Keratinocyte (primary cell): ENCODE results near the gene ABLIM2. TPM values are rescaled to one million over a fixed set of nuclear protein-coding genes. Genes with fewer than 3 reads are reported as not detected.

Experiments used
- DNase-seq: peaks from one replicate; pipeline ENCODE4 v3.0.0-alpha.2; 2011; ENCODE audit warnings: low read depth, missing footprints, low spot score
- FAIRE-seq: peaks from 2 replicates; lab custom pipeline; 2011; peaks lifted over from hg19 to GRCh38; lab: Jason Lieb, UNC
- H2AFZ ChIP-seq: 2 replicates; pipeline ENCODE4 v1.6.0; 2012; ENCODE audit warnings: low read length, control low read depth, inconsistent platforms; ENCODE audit not compliant: control insufficient read depth
- H3K27ac ChIP-seq: 2 replicates; pipeline ENCODE4 v1.5.1; 2011; ENCODE audit warnings: low read length; ENCODE audit not compliant: control insufficient read depth, insufficient read depth
- H3K27me3 ChIP-seq: 3 replicates; pipeline ENCODE4 v1.6.0; 2011; ENCODE audit warnings: low read length; ENCODE audit not compliant: control insufficient read depth, insufficient read depth; ENCODE audit errors: extremely low read depth
- H3K36me3 ChIP-seq, 2 experiments: 2 replicates in 1 of 2; 3 replicates in 1 of 2; pipeline ENCODE4 v1.5.1; 2011; ENCODE audit warnings: low read length in 2 of 2, mild to moderate bottlenecking in 1 of 2; ENCODE audit not compliant: control insufficient read depth in 2 of 2, insufficient read depth in 2 of 2; ENCODE audit errors: extremely low read depth in 1 of 2
- H3K4me1 ChIP-seq: 3 replicates; pipeline ENCODE4 v1.5.1; 2011; ENCODE audit warnings: low read length; ENCODE audit not compliant: control insufficient read depth, insufficient read depth; ENCODE audit errors: extremely low read depth
- H3K4me2 ChIP-seq: 3 replicates; pipeline ENCODE4 v1.6.0; 2011; ENCODE audit warnings: low read depth, low read length; ENCODE audit not compliant: control insufficient read depth, insufficient read depth; ENCODE audit errors: extremely low read depth
- H3K4me3 ChIP-seq, 3 experiments: fragments of 200-600 bp in 1 of 3; sonication (generic) in 1 of 3; 2 replicates in 2 of 3; 3 replicates in 1 of 3; pipeline ENCODE4 v1.5.1; 2011 to 2016; ENCODE audit warnings: low read length in 3 of 3, mild to moderate bottlenecking in 3 of 3, control low read depth in 2 of 3, inconsistent platforms in 1 of 3, low read depth in 1 of 3, mixed read lengths in 1 of 3, mixed run types in 1 of 3, moderate library complexity in 1 of 3; ENCODE audit not compliant: control insufficient read depth in 2 of 3, insufficient read depth in 2 of 3; ENCODE audit errors: extremely low read depth in 1 of 3
- H3K79me2 ChIP-seq: 2 replicates; pipeline ENCODE4 v1.6.0; 2012; ENCODE audit warnings: low read length; ENCODE audit not compliant: control insufficient read depth, insufficient read depth
- H3K9ac ChIP-seq: 3 replicates; pipeline ENCODE4 v1.6.0; 2011; ENCODE audit warnings: low read length; ENCODE audit not compliant: control insufficient read depth, insufficient read depth; ENCODE audit errors: extremely low read depth
- H3K9me1 ChIP-seq: 3 replicates; pipeline ENCODE4 v1.6.0; 2011; ENCODE audit warnings: low read length; ENCODE audit not compliant: control insufficient read depth, insufficient read depth; ENCODE audit errors: extremely low read depth
- H3K9me3 ChIP-seq: 2 replicates; pipeline ENCODE4 v1.5.1; 2012; ENCODE audit warnings: low read depth, low read length; ENCODE audit not compliant: control insufficient read depth
- H4K20me1 ChIP-seq: 3 replicates; pipeline ENCODE4 v1.6.0; 2011; ENCODE audit warnings: low read length; ENCODE audit not compliant: control insufficient read depth, insufficient read depth; ENCODE audit errors: extremely low read depth
- EZH2 ChIP-seq: IDR thresholded peaks from one replicate; pipeline ENCODE4 v1.6.1; 2012; ENCODE audit warnings: inconsistent platforms, mild to moderate bottlenecking, low read length, moderate library complexity
- dilution Hi-C: fragments of 300-500 bp; cut with MboI; formaldehyde crosslinking; loops from one replicate; pipeline ENCODE4 v1.7.0; 2020; ENCODE audit warnings: low sequenced_read_pairs; ENCODE audit not compliant: extremely low pct_ligation_motif_present
- polyA plus RNA-seq, 5 experiments: library from polyadenylated mRNA; depleted of rRNA in 3 of 5; stranded (reverse) in 3 of 5; stranded (forward) in 1 of 5; unstranded in 1 of 5; fragments of >200 nt; gene quantifications; 1 replicate in 1 of 5; 2 replicates in 3 of 5; 3 replicates in 1 of 5; pipeline versions ENCODE4 v1.2.1 to v1.2.3, GENCODE V29; 2011 to 2012; ENCODE audit warnings: missing spikeins in 2 of 5, low read depth in 1 of 5, low replicate concordance in 1 of 5
- TF ChIP-seq, protein P1 (sequence below), 3 experiments: IDR thresholded peaks in 1 of 3; conservative IDR thresholded peaks in 1 of 3; optimal IDR thresholded peaks in 1 of 3; 2 replicates in 2 of 3; 3 replicates in 1 of 3; pipeline versions ENCODE3 to v1.5.1; 2011; ENCODE audit warnings: low read length in 3 of 3, mild to moderate bottlenecking in 3 of 3, moderate library complexity in 2 of 3, control low read depth in 1 of 3, inconsistent platforms in 1 of 3; ENCODE audit not compliant: insufficient read depth in 2 of 3; ENCODE audit errors: extremely low read depth in 1 of 3

Gene ABLIM2
- polyA plus RNA-seq, 1 donor (not counting 4 experiments of a cell fraction or from before 2014, with no cell fraction given): 0.94 TPM

DNA sequence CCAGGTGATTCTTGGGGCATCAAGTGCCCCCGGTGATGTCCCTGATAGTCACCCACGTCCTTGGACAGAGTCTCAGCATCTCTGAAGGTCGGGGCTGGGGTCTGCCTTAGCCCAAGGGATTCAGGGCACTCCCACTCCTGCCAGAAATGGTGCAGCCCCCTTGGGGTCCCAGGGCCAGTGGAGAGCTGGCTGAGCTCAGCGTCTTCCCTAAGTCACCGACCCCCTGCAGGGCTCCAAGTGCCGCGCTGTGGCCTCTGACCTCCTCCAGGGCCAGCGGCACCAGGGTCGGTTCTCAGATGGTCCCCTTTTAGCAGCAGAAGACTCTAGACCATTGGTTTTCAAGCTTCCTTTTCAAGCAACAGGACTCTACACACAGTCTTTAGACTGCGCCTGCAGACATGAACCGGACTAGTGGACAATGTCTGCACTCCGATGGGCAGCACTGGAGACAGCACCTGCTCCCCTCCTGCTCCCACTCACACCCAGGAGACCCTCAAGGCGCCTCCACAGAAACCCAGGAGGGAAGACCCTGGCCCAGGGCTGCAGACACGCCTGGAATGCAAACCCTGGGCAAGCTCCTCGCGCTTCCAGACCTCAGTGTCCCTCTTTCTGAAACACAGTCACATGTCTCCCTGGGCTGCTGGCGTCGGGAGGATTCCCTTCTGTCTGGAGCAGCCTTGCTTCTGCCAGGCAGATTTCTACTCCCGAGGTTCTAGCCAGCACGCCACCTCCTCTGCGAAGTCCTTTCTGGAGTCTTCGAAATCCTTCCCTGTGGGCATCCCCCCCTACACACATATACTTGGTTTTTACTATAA, 53.9 kb downstream of the ABLIM2 start:
- DNase-seq (no peak), FAIRE-seq (no peak)
- Histone ChIP-seq H2AFZ (no peak overlapping the region), H3K27me3 (peaks cover 23% of the 10 kb centered on the region), H3K9me1 (no peaks in the 10 kb centered on the region), H3K4me1 (peaks cover 10% of the 10 kb centered on the region), H3K9me3 (peaks cover 3% of the 10 kb centered on the region), H3K79me2 (no peaks in the 10 kb centered on the region), H4K20me1 (no peaks in the 10 kb centered on the region), H3K27ac (no peak overlapping the region), H3K4me3 (no peak overlapping the region), H3K4me2 (no peak overlapping the region), H3K36me3 (no peaks in the 10 kb centered on the region), H3K9ac (no peak overlapping the region)
- dilution Hi-C loops: no loop called here
- TF ChIP-seq, protein P1, sequence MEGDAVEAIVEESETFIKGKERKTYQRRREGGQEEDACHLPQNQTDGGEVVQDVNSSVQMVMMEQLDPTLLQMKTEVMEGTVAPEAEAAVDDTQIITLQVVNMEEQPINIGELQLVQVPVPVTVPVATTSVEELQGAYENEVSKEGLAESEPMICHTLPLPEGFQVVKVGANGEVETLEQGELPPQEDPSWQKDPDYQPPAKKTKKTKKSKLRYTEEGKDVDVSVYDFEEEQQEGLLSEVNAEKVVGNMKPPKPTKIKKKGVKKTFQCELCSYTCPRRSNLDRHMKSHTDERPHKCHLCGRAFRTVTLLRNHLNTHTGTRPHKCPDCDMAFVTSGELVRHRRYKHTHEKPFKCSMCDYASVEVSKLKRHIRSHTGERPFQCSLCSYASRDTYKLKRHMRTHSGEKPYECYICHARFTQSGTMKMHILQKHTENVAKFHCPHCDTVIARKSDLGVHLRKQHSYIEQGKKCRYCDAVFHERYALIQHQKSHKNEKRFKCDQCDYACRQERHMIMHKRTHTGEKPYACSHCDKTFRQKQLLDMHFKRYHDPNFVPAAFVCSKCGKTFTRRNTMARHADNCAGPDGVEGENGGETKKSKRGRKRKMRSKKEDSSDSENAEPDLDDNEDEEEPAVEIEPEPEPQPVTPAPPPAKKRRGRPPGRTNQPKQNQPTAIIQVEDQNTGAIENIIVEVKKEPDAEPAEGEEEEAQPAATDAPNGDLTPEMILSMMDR (optimal IDR thresholded peaks at IDR 0.05 in 1 of 3, IDR thresholded peaks at IDR 0.05 in 1 of 3, conservative IDR thresholded peaks at IDR 0.05 in 1 of 3; ENCODE audit: extremely low read depth in 1 of 3, insufficient read depth in 2 of 3, low read length in 3 of 3): no peak
- no peak for TF ChIP-seq EZH2

- Histone ChIP-seq H3K79me2 (no peaks in the 10 kb centered on the region), H4K20me1 (no peaks in the 10 kb centered on the region), H3K36me3 (no peaks in the 10 kb centered on the region), H3K27ac (no peak overlapping the region), H3K9ac (no peak overlapping the region), H3K4me2 (no peak overlapping the region), H3K27me3 (peaks cover 23% of the 10 kb centered on the region), H3K9me1 (no peaks in the 10 kb centered on the region), H3K4me3 (no peak overlapping the region), H2AFZ (no peak overlapping the region), H3K9me3 (peaks cover 3% of the 10 kb centered on the region), H3K4me1 (peaks cover 9% of the 10 kb centered on the region)
- no peak for FAIRE-seq
- dilution Hi-C loops: no loop called here
- no peak for TF ChIP-seq EZH2
- DNase-seq: no peak
Observed at GRCh38 chr4:8103421-8104390, 54.9 kb downstream of the ABLIM2 start.
